HCT116 (cell line): ENCODE data around the gene GNG2. TPM values are rescaled to one million over a fixed set of nuclear protein-coding genes. Genes with fewer than 3 reads are reported as not detected.

ENCODE experiments used
- ATAC-seq: fragments of 200-7000 bp; cut with Tn5 transposase; 2 replicates; pipeline ENCODE4 v1.9.1; 2020; ENCODE audit warnings: mild to moderate bottlenecking, moderate library complexity
- BruUV-seq: library from RNA; stranded (reverse); fragments of 400-500 nt; replicated peaks from 2 replicates; lab custom pipeline; 2021; lab: Mats Ljungman, UMichigan
- CTCF ChIA-PET: fragments of 300-600 bp; sonication (Branson Sonifier 250); formaldehyde crosslinking; loops from one replicate; lab custom pipeline; 2021; ENCODE audit warnings: antibody characterized with exemption; lab: Charles Lee
- POLR2A ChIA-PET: fragments of 300-600, 350-600 bp; sonication (Branson Sonifier 250); formaldehyde crosslinking; loops from one replicate; lab custom pipeline; 2021; ENCODE audit warnings: antibody characterized with exemption; lab: Charles Lee
- RAD21 ChIA-PET, 2 experiments: fragments of 300-600 bp; sonication (Branson Sonifier 250); formaldehyde crosslinking; loops; one replicate each; lab custom pipeline; 2023; ENCODE audit warnings: low total read pairs in 2 of 2; ENCODE audit not compliant: uncharacterized antibody in 2 of 2, unreplicated experiment in 2 of 2, low non-redundant PET in 1 of 2; lab: Charles Lee
- DNase-seq: peaks from one replicate; pipeline ENCODE4 v3.0.0-alpha.2; 2010; ENCODE audit warnings: low read depth, low spot score
- H2AFZ ChIP-seq: fragments of 200-600 bp; shearing (Covaris generic), sonication (generic); 2 replicates; pipeline ENCODE4 v1.6.1; 2017; ENCODE audit warnings: low read depth, mixed run types, mixed read lengths, antibody characterized with exemption, low read length; ENCODE audit not compliant: poor library complexity, severe bottlenecking
- H3K27ac ChIP-seq: 2 replicates; pipeline ENCODE4 v1.5.1; 2012; ENCODE audit warnings: low read depth, low read length
- H3K27me3 ChIP-seq: fragments of 200-600 bp; sonication (generic); 2 replicates; pipeline ENCODE4 v1.6.1; 2016; ENCODE audit warnings: mixed run types, low read length, mixed read lengths; ENCODE audit not compliant: insufficient read depth
- H3K36me3 ChIP-seq, 2 experiments: fragments of 200-500 bp in 1 of 2; fragments of 200-600 bp in 1 of 2; sonication (Bioruptor generic) in 1 of 2; sonication (generic) in 1 of 2; 2 replicates each; pipeline versions ENCODE4 v1.5.1 to v1.6.1; 2014 to 2016; ENCODE audit warnings: low read length in 2 of 2, inconsistent platforms in 1 of 2, mixed read lengths in 1 of 2, mixed run types in 1 of 2; ENCODE audit not compliant: insufficient read depth in 2 of 2, control insufficient read depth in 1 of 2
- H3K4me1 ChIP-seq, 2 experiments: fragments of 200-600 bp in 1 of 2; sonication (generic) in 1 of 2; 2 replicates each; pipeline versions ENCODE4 v1.5.1 to v1.6.1; 2012 to 2017; ENCODE audit warnings: low read length in 2 of 2, inconsistent platforms in 1 of 2, mild to moderate bottlenecking in 1 of 2, mixed read lengths in 1 of 2, mixed run types in 1 of 2, moderate library complexity in 1 of 2; ENCODE audit not compliant: insufficient read depth in 2 of 2, control insufficient read depth in 1 of 2
- H3K4me2 ChIP-seq: fragments of 200-600 bp; sonication (generic); 2 replicates; pipeline ENCODE4 v1.6.1; 2017; ENCODE audit warnings: mixed run types, low read length, mixed read lengths
- H3K4me3 ChIP-seq, 2 experiments: fragments of 200-600 bp in 1 of 2; sonication (generic) in 1 of 2; replicated peaks in 1 of 2; 2 replicates each; pipeline ENCODE4 v1.5.1; 2011 to 2016; ENCODE audit warnings: low read length in 2 of 2, control low read depth in 1 of 2, low read depth in 1 of 2, mild to moderate bottlenecking in 1 of 2, mixed read lengths in 1 of 2, mixed run types in 1 of 2
- H3K79me2 ChIP-seq: fragments of 200-600 bp; sonication (generic); 2 replicates; pipeline ENCODE4 v1.6.1; 2017; ENCODE audit warnings: mild to moderate bottlenecking, mixed run types, low read length, moderate library complexity, mixed read lengths; ENCODE audit not compliant: insufficient read depth
- H3K9ac ChIP-seq: fragments of 200-600 bp; sonication (generic); 2 replicates; pipeline ENCODE4 v1.6.1; 2016; ENCODE audit warnings: low read length, mixed read lengths
- H3K9me2 ChIP-seq: fragments of 200-600 bp; sonication (generic), shearing (Covaris generic); 2 replicates; pipeline ENCODE4 v1.6.1; 2017; ENCODE audit warnings: mixed run types, mild to moderate bottlenecking, moderate library complexity; ENCODE audit not compliant: insufficient read depth
- H3K9me3 ChIP-seq, 2 experiments: fragments of 200-500 bp in 1 of 2; fragments of 200-600 bp in 1 of 2; sonication (Bioruptor generic) in 1 of 2; sonication (generic) in 1 of 2; 2 replicates each; pipeline ENCODE4 v1.6.1; 2014 to 2017; ENCODE audit warnings: low read length in 2 of 2, mixed read lengths in 2 of 2, inconsistent platforms in 1 of 2, low read depth in 1 of 2, mild to moderate bottlenecking in 1 of 2, mixed run types in 1 of 2, moderate library complexity in 1 of 2; ENCODE audit not compliant: control insufficient read depth in 1 of 2, insufficient read depth in 1 of 2
- H4K20me1 ChIP-seq: fragments of 200-600 bp; sonication (generic), shearing (Covaris generic); 2 replicates; pipeline ENCODE4 v1.6.1; 2017; ENCODE audit warnings: mixed run types, mild to moderate bottlenecking, moderate library complexity; ENCODE audit not compliant: insufficient read depth
- CBX3 ChIP-seq: IDR thresholded peaks from 2 replicates; pipeline ENCODE4 v1.6.1; 2012; ENCODE audit warnings: low read depth
- EGR1 ChIP-seq: IDR thresholded peaks from 2 replicates; pipeline ENCODE4 v1.6.1; 2012; ENCODE audit warnings: low read depth
- ELF1 ChIP-seq: IDR thresholded peaks from 2 replicates; pipeline ENCODE4 v1.6.1; 2012; ENCODE audit warnings: low read depth, borderline replicate concordance
- EZH2 ChIP-seq: fragments of 200-600 bp; sonication (generic); IDR thresholded peaks from 2 replicates; pipeline ENCODE4 v1.6.1; 2017; ENCODE audit warnings: antibody characterized with exemption, mixed run types
- EZH2phosphoT487 ChIP-seq: fragments of 200-600 bp; IDR thresholded peaks from 2 replicates; pipeline ENCODE4 v1.6.1; 2018; ENCODE audit warnings: antibody characterized with exemption, borderline replicate concordance
- FOSL1 ChIP-seq: IDR thresholded peaks from 2 replicates; pipeline ENCODE4 v1.6.1; 2012; ENCODE audit warnings: low read depth
- POLR2A ChIP-seq: IDR thresholded peaks from 2 replicates; pipeline ENCODE4 v1.7.0; 2011; ENCODE audit warnings: borderline replicate concordance; ENCODE audit not compliant: insufficient read depth, insufficient read length; ENCODE audit errors: extremely low read depth
- POLR2AphosphoS5 ChIP-seq: IDR thresholded peaks from 2 replicates; pipeline ENCODE4 v1.6.1; 2011; ENCODE audit warnings: mild to moderate bottlenecking, low read depth, low read length, moderate library complexity
- RAD21 ChIP-seq: IDR thresholded peaks from 2 replicates; pipeline ENCODE4 v1.6.1; 2012; ENCODE audit warnings: low read depth, mild to moderate bottlenecking
- SIN3A ChIP-seq: IDR thresholded peaks from 2 replicates; pipeline ENCODE4 v1.6.1; 2012; ENCODE audit warnings: low read depth
- SRF ChIP-seq: IDR thresholded peaks from 2 replicates; pipeline ENCODE4 v1.6.1; 2012; ENCODE audit warnings: low read depth
- TCF7L2 ChIP-seq: IDR thresholded peaks from 2 replicates; pipeline ENCODE4 v1.7.0; 2011; ENCODE audit warnings: borderline replicate concordance, inconsistent platforms; ENCODE audit not compliant: insufficient read depth, insufficient read length; ENCODE audit errors: extremely low read depth
- YY1 ChIP-seq: IDR thresholded peaks from 2 replicates; pipeline ENCODE4 v1.6.1; 2011; ENCODE audit warnings: low read length, low read depth, moderate library complexity, mild to moderate bottlenecking; ENCODE audit not compliant: insufficient replicate concordance; ENCODE audit errors: extremely low read depth
- ZFX ChIP-seq: fragments of 450-650 bp; IDR thresholded peaks from 2 replicates; pipeline ENCODE4 v1.6.1; 2017
- ZNF274 ChIP-seq: fragments of 200-500 bp; sonication (Bioruptor generic); IDR thresholded peaks from 2 replicates; pipeline ENCODE4 v1.6.1; 2014; ENCODE audit warnings: mild to moderate bottlenecking, low read depth, low read length, inconsistent platforms
- intact Hi-C: fragments of 100-400 bp; cut with micrococcal nuclease; formaldehyde crosslinking; loops from 2 replicates; pipeline ENCODE4 v1.10.0; 2022
- total RNA-seq: library from RNA; stranded (reverse); gene quantifications from one replicate; pipeline ENCODE4 v1.2.1, GENCODE V29; 2021; ENCODE audit not compliant: unreplicated experiment
- TF ChIP-seq, protein P1 (sequence below): IDR thresholded peaks from 2 replicates; pipeline ENCODE4 v1.6.1; 2012
- TF ChIP-seq, protein P2 (sequence below): IDR thresholded peaks from 2 replicates; pipeline ENCODE4 v1.6.1; 2011; ENCODE audit warnings: mild to moderate bottlenecking, low read length, moderate library complexity; ENCODE audit not compliant: insufficient replicate concordance; ENCODE audit errors: extremely low read depth
- TF ChIP-seq, protein P3 (sequence below), 3 experiments: fragments of 200-600 bp in 1 of 3; sonication (generic) in 1 of 3; IDR thresholded peaks in 2 of 3; conservative IDR thresholded peaks in 1 of 3; 2 replicates each; pipeline ENCODE4 v1.5.1; 2012 to 2017; ENCODE audit warnings: low read depth in 2 of 3, low read length in 2 of 3, antibody characterized with exemption in 1 of 3, borderline replicate concordance in 1 of 3, control low read depth in 1 of 3, mild to moderate bottlenecking in 1 of 3, mixed read lengths in 1 of 3, mixed run types in 1 of 3, moderate library complexity in 1 of 3; ENCODE audit not compliant: insufficient read depth in 1 of 3
- TF ChIP-seq, protein P4 (sequence below): IDR thresholded peaks from 2 replicates; pipeline ENCODE4 v1.6.1; 2012; ENCODE audit warnings: low read depth
- TF ChIP-seq, protein P5 (sequence below): IDR thresholded peaks from 2 replicates; pipeline ENCODE4 v1.6.1; 2012

The GNG2 gene
- total RNA-seq, 1 experiment from 2014 or later = 0.74 TPM

DNA sequence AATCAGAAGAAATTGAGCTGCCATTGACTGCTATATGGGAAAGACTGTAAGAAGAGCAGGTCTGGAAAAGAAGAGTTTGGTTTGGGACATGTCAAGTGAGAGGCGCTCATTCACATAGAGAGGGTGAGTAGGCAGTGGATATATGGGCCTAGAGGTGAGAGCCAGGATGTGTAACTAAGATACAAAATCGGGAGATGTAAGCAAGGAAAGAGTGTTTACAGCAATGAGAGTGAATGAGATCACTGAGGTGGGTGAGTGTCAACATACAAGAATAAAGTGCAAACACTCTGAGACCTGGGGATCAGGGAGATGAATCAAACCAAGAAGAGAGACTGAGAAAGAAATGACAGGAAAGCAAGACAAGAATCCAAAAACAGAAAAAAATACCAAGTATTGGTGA lies 70.9 kb downstream of the GNG2 start:
- Histone ChIP-seq H3K9ac (no peak overlapping the region), H2AFZ (no peak overlapping the region), H3K27me3 (no peaks in the 10 kb centered on the region), H3K9me2 (no peaks in the 10 kb centered on the region), H3K9me3 (no peaks in the 10 kb centered on the region), H3K27ac (no peak overlapping the region), H3K79me2 (no peaks in the 10 kb centered on the region), H4K20me1 (no peaks in the 10 kb centered on the region), H3K4me2 (no peak overlapping the region), H3K4me3 (no peak overlapping the region), H3K4me1 (no peaks in the 10 kb centered on the region), H3K36me3 (no peaks in the 10 kb centered on the region)
- ChIA-PET CTCF (no interaction called here), POLR2A (no interaction called here), RAD21 (no interaction called here)
- DNase-seq (no peak), ATAC-seq (no peak)
- no TSS peak for BruUV-seq
- intact Hi-C loops = no loop called here
- TF ChIP-seq, protein P1, sequence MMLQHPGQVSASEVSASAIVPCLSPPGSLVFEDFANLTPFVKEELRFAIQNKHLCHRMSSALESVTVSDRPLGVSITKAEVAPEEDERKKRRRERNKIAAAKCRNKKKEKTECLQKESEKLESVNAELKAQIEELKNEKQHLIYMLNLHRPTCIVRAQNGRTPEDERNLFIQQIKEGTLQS = no peak
- TF ChIP-seq, protein P2, sequence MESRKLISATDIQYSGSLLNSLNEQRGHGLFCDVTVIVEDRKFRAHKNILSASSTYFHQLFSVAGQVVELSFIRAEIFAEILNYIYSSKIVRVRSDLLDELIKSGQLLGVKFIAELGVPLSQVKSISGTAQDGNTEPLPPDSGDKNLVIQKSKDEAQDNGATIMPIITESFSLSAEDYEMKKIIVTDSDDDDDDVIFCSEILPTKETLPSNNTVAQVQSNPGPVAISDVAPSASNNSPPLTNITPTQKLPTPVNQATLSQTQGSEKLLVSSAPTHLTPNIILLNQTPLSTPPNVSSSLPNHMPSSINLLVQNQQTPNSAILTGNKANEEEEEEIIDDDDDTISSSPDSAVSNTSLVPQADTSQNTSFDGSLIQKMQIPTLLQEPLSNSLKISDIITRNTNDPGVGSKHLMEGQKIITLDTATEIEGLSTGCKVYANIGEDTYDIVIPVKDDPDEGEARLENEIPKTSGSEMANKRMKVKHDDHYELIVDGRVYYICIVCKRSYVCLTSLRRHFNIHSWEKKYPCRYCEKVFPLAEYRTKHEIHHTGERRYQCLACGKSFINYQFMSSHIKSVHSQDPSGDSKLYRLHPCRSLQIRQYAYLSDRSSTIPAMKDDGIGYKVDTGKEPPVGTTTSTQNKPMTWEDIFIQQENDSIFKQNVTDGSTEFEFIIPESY = no peak
- TF ChIP-seq POLR2AphosphoS5 (no peak), YY1 (no peak), EGR1 (no peak), TCF7L2 (no peak), SRF (no peak), ZNF274 (no peak), EZH2 (no peak), ELF1 (no peak), SIN3A (no peak), ZFX (no peak), RAD21 (no peak), FOSL1 (no peak), EZH2phosphoT487 (no peak), POLR2A (no peak), CBX3 (no peak)
- TF ChIP-seq, protein P3, sequence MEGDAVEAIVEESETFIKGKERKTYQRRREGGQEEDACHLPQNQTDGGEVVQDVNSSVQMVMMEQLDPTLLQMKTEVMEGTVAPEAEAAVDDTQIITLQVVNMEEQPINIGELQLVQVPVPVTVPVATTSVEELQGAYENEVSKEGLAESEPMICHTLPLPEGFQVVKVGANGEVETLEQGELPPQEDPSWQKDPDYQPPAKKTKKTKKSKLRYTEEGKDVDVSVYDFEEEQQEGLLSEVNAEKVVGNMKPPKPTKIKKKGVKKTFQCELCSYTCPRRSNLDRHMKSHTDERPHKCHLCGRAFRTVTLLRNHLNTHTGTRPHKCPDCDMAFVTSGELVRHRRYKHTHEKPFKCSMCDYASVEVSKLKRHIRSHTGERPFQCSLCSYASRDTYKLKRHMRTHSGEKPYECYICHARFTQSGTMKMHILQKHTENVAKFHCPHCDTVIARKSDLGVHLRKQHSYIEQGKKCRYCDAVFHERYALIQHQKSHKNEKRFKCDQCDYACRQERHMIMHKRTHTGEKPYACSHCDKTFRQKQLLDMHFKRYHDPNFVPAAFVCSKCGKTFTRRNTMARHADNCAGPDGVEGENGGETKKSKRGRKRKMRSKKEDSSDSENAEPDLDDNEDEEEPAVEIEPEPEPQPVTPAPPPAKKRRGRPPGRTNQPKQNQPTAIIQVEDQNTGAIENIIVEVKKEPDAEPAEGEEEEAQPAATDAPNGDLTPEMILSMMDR (IDR thresholded peaks at IDR 0.05 in 2 of 3, conservative IDR thresholded peaks at IDR 0.05 in 1 of 3; ENCODE audit: borderline replicate concordance in 1 of 3, insufficient read depth in 1 of 3, low read depth in 2 of 3, low read length in 2 of 3) = no peak
- TF ChIP-seq, protein P4, sequence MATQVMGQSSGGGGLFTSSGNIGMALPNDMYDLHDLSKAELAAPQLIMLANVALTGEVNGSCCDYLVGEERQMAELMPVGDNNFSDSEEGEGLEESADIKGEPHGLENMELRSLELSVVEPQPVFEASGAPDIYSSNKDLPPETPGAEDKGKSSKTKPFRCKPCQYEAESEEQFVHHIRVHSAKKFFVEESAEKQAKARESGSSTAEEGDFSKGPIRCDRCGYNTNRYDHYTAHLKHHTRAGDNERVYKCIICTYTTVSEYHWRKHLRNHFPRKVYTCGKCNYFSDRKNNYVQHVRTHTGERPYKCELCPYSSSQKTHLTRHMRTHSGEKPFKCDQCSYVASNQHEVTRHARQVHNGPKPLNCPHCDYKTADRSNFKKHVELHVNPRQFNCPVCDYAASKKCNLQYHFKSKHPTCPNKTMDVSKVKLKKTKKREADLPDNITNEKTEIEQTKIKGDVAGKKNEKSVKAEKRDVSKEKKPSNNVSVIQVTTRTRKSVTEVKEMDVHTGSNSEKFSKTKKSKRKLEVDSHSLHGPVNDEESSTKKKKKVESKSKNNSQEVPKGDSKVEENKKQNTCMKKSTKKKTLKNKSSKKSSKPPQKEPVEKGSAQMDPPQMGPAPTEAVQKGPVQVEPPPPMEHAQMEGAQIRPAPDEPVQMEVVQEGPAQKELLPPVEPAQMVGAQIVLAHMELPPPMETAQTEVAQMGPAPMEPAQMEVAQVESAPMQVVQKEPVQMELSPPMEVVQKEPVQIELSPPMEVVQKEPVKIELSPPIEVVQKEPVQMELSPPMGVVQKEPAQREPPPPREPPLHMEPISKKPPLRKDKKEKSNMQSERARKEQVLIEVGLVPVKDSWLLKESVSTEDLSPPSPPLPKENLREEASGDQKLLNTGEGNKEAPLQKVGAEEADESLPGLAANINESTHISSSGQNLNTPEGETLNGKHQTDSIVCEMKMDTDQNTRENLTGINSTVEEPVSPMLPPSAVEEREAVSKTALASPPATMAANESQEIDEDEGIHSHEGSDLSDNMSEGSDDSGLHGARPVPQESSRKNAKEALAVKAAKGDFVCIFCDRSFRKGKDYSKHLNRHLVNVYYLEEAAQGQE = no peak
- TF ChIP-seq, protein P5, sequence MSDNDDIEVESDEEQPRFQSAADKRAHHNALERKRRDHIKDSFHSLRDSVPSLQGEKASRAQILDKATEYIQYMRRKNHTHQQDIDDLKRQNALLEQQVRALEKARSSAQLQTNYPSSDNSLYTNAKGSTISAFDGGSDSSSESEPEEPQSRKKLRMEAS = no peak
